ENCODE measurements around the gene ZSCAN9.

The ZSCAN9 gene
- long read RNA-seq, transcript ZSCAN9-204 (3 exons, 2,062 nt), result minor isoform, 7 of 67 reads
- long read RNA-seq, transcript ZSCAN9-201 (4 exons, 1,621 nt), result major isoform, 32 of 67 reads
- long read RNA-seq, partial matches to known transcripts, result 3 of 67 reads
- long read RNA-seq, other reads (novel, unspliced or antisense), result 22 of 67 reads

DNA sequence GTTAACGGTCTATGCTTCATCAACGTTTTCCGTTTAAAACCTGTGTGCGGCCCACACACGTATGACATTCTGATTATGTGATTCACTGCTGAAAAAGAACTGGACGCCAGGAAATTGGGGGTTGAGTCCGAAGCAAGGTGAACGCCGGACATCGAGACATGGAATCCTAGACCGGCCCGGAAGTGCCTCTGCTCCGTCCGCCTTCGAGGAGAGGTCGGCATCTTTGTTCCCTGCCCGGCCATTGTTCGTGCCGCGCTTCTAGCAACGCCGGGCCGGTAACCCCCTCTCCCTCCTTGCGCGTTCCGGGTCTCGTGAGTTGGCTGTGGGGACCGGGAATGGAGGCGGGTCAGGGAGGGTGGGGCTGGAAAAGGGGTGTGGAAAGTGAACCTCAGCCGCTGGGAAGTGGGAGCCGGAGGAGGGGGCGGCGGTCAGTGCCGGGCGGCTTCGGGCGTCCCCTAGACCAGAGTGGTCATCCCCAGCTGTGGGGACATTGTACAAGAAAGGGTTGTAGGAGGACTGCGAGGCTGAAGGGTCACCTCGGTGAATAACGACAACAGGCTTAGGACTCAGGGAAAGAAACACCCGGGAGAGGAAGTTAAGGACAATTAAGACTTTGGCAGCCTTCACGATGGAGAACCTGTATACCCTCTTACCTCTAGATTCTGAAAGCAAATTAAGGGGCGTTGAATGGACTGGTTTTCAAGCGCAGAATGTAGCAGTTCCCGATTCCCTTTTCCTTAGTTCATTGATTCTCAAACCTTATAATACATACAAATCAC, at the start of gene ZSCAN9:
ZSCAN9 (plus strand) TSS at position 220 of the 779 bp plus-strand sequence. CDS start 1,810 bp downstream, outside the sequence.
- peak within 1 kb of the TSS; percentile 70 for H3K27ac ChIP-seq (replicated peaks)
- DNase-seq (ENCODE audit: low read depth in 1 of 2, low spot score in 1 of 2), result peak; percentile 79 to 86

GRCh38 chr6:28176373-28176772, 48.7 kb upstream of the ZSCAN9 start:
- DNase-seq (ENCODE audit: low read depth in 1 of 2, low spot score in 1 of 2), result no peak
- Histone ChIP-seq H3K27ac (replicated peaks) (no peak overlapping the region), H3K4me3 (replicated peaks; ENCODE audit: insufficient read depth, low read length) (no peak overlapping the region), H3K27me3 (ENCODE audit: insufficient read depth, poor library complexity, severe bottlenecking) (no peaks in the 10 kb centered on the region)
- no peak for TF ChIP-seq REST (IDR thresholded peaks at IDR 0.05; ENCODE audit: insufficient replicate concordance, low read depth)
- TF ChIP-seq GABPA (IDR thresholded peaks at IDR 0.05; ENCODE audit: low read depth), result no peak
- TF ChIP-seq POLR2AphosphoS5 (IDR thresholded peaks at IDR 0.05; ENCODE audit: low read depth), result no peak
- no peak for TF ChIP-seq CTCF (IDR thresholded peaks at IDR 0.05; ENCODE audit: insufficient read depth, low read length)
- TF ChIP-seq SPI1 (IDR thresholded peaks at IDR 0.05; ENCODE audit: borderline replicate concordance, low read depth), result no peak

More for the DNA sequence above, at the start of gene ZSCAN9:
- no peaks in the 10 kb centered on the region for H3K27me3 ChIP-seq (ENCODE audit: insufficient read depth, poor library complexity, severe bottlenecking)
- H3K4me3 ChIP-seq (replicated peaks; ENCODE audit: insufficient read depth, low read length), result peak within 1 kb of the TSS; percentile 70
- peak; percentile 87 for TF ChIP-seq POLR2AphosphoS5 (IDR thresholded peaks at IDR 0.05; ENCODE audit: low read depth)
- peak; percentile 27; the same call in 1 of the 2 replicates for TF ChIP-seq SPI1 (IDR thresholded peaks at IDR 0.05; ENCODE audit: borderline replicate concordance, low read depth)
- TF ChIP-seq CTCF (IDR thresholded peaks at IDR 0.05; ENCODE audit: insufficient read depth, low read length), result no peak
- TF ChIP-seq GABPA (IDR thresholded peaks at IDR 0.05; ENCODE audit: low read depth), result peak; percentile 98
- peak; percentile 66 for TF ChIP-seq REST (IDR thresholded peaks at IDR 0.05; ENCODE audit: insufficient replicate concordance, low read depth)

DNA sequence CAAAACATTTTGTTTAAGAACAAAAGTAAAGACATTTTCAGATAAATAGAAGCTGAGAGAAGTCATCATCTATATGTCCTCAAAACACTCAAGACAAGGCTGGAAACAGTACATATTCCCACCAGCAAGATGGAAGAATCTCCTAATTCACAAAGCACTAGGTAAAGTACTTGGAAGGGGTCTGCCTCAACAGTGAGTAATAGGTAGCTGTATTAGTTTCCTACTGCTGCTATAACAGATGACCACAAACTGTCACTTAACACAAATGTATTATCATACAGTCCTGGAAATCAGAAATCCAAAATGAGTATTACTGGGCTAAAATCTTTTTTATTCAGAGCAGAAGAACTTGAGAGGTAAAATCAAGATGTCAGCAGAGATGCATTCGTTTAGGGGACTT, 42.8 kb upstream of the ZSCAN9 start:
- Histone ChIP-seq H3K27me3 (ENCODE audit: insufficient read depth, poor library complexity, severe bottlenecking) (no peaks in the 10 kb centered on the region), H3K27ac (replicated peaks) (no peak overlapping the region), H3K4me3 (replicated peaks; ENCODE audit: insufficient read depth, low read length) (no peak overlapping the region)
- no peak for DNase-seq (ENCODE audit: low read depth in 1 of 2, low spot score in 1 of 2)
- TF ChIP-seq GABPA (IDR thresholded peaks at IDR 0.05; ENCODE audit: low read depth) (no peak), SPI1 (IDR thresholded peaks at IDR 0.05; ENCODE audit: borderline replicate concordance, low read depth) (no peak), REST (IDR thresholded peaks at IDR 0.05; ENCODE audit: insufficient replicate concordance, low read depth) (no peak), POLR2AphosphoS5 (IDR thresholded peaks at IDR 0.05; ENCODE audit: low read depth) (no peak), CTCF (IDR thresholded peaks at IDR 0.05; ENCODE audit: insufficient read depth, low read length) (no peak)

Data from HL-60 (cell line).